H1 (cell line): ENCODE data around the gene MEX3D.

ENCODE experiments used
- BACH1 ChIP-seq: IDR thresholded peaks from 2 replicates; pipeline ENCODE4 v1.6.1; 2012; ENCODE audit warnings: low read length, improper control_type of control experiment
- CBX5 ChIP-seq: fragments of 300-800, 300-1000 bp; sonication (generic); IDR thresholded peaks from 2 replicates; pipeline ENCODE4 v1.7.1; 2016; ENCODE audit warnings: antibody characterized with exemption, low read length, low read depth
- CREB1 ChIP-seq: IDR thresholded peaks from 2 replicates; pipeline ENCODE4 v1.6.1; 2012; ENCODE audit warnings: inconsistent platforms
- EGR1 ChIP-seq: IDR thresholded peaks from 2 replicates; pipeline ENCODE4 v1.6.1; 2011; ENCODE audit warnings: low read depth, low read length, borderline replicate concordance
- EZH2 ChIP-seq: fragments of 200-600 bp; sonication (generic); IDR thresholded peaks from 2 replicates; pipeline ENCODE4 v1.7.1; 2012; ENCODE audit warnings: low read depth, mild to moderate bottlenecking, moderate library complexity, low read length, inconsistent platforms; ENCODE audit not compliant: severe bottlenecking
- JUN ChIP-seq: IDR thresholded peaks from 2 replicates; pipeline ENCODE4 v1.6.1; 2011; ENCODE audit warnings: low read depth, mild to moderate bottlenecking, improper control_type of control experiment, low read length
- PHF8 ChIP-seq: fragments of 200-600 bp; sonication (generic); conservative IDR thresholded peaks from 2 replicates; pipeline ENCODE4 v1.7.1; 2012; ENCODE audit warnings: low read depth, mild to moderate bottlenecking, inconsistent platforms, low read length, moderate library complexity
- POLR2AphosphoS5 ChIP-seq: IDR thresholded peaks from 2 replicates; pipeline ENCODE4 v1.6.1; 2011; ENCODE audit warnings: low read depth, low read length
- RAD21 ChIP-seq, 2 experiments: IDR thresholded peaks in 1 of 2; conservative IDR thresholded peaks in 1 of 2; 2 replicates each; pipeline ENCODE4 v1.6.1; 2011; ENCODE audit warnings: low read depth in 2 of 2, low read length in 2 of 2, improper control_type of control experiment in 1 of 2, inconsistent platforms in 1 of 2, mild to moderate bottlenecking in 1 of 2, moderate library complexity in 1 of 2
- RBBP5 ChIP-seq: IDR thresholded peaks from 2 replicates; pipeline ENCODE4 v1.7.1; 2012; ENCODE audit warnings: low read depth, mild to moderate bottlenecking, inconsistent platforms, low read length, moderate library complexity, borderline replicate concordance
- RFX5 ChIP-seq: IDR thresholded peaks from 2 replicates; pipeline ENCODE4 v1.6.1; 2011; ENCODE audit warnings: low read depth, low read length, improper control_type of control experiment, borderline replicate concordance
- SRF ChIP-seq: IDR thresholded peaks from 2 replicates; pipeline ENCODE4 v1.6.1; 2011; ENCODE audit warnings: mild to moderate bottlenecking, low read depth, low read length, moderate library complexity
- TF ChIP-seq, protein P1 (sequence below), 3 experiments: IDR thresholded peaks; 1 replicate in 2 of 3; 2 replicates in 1 of 3; pipeline versions ENCODE4 v1.5.1 to v1.6.1; 2011; ENCODE audit warnings: low read length in 3 of 3, mild to moderate bottlenecking in 3 of 3, inconsistent platforms in 2 of 3, low read depth in 1 of 3, moderate library complexity in 1 of 3; ENCODE audit not compliant: insufficient read depth in 1 of 3; ENCODE audit errors: control extremely low read depth in 1 of 3
- TF ChIP-seq, protein P2 (sequence below): IDR thresholded peaks from 2 replicates; pipeline ENCODE4 v1.6.1; 2011; ENCODE audit warnings: low read depth, mild to moderate bottlenecking, low read length; ENCODE audit not compliant: insufficient read depth

DNA sequence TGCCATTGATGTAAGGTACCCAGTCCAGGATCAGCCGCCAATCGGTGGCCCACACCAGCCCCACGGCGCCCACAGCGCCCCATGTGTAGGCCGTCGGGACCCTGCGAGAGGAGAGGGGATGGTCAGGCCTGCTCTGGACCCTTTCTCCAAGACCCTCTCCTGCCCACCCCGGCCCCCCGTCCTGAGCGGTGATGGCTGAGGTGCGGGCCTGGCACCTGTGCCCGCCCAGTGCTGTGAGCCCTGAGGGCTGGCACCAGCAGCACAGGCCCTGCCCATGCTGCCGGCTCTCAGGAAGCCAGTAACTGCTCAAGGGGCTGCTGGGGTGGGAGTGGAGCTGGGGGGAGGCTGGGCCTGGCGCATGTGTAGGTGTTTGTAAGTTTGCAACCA is 31.3 kb upstream of the MEX3D start:
- TF ChIP-seq POLR2AphosphoS5, result no peak
- TF ChIP-seq, protein P1, sequence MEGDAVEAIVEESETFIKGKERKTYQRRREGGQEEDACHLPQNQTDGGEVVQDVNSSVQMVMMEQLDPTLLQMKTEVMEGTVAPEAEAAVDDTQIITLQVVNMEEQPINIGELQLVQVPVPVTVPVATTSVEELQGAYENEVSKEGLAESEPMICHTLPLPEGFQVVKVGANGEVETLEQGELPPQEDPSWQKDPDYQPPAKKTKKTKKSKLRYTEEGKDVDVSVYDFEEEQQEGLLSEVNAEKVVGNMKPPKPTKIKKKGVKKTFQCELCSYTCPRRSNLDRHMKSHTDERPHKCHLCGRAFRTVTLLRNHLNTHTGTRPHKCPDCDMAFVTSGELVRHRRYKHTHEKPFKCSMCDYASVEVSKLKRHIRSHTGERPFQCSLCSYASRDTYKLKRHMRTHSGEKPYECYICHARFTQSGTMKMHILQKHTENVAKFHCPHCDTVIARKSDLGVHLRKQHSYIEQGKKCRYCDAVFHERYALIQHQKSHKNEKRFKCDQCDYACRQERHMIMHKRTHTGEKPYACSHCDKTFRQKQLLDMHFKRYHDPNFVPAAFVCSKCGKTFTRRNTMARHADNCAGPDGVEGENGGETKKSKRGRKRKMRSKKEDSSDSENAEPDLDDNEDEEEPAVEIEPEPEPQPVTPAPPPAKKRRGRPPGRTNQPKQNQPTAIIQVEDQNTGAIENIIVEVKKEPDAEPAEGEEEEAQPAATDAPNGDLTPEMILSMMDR (IDR thresholded peaks at IDR 0.05; ENCODE audit: control extremely low read depth in 1 of 3, insufficient read depth in 1 of 3, low read depth in 1 of 3, low read length in 3 of 3), result no peak
- no peak for TF ChIP-seq EZH2
- TF ChIP-seq RFX5, result no peak
- TF ChIP-seq JUN, result no peak
- TF ChIP-seq SRF, result no peak
- TF ChIP-seq RBBP5, result no peak
- no peak for TF ChIP-seq PHF8
- TF ChIP-seq CREB1, result no peak
- TF ChIP-seq EGR1, result no peak
- no peak for TF ChIP-seq RAD21 (IDR thresholded peaks at IDR 0.05 in 1 of 2, conservative IDR thresholded peaks at IDR 0.05 in 1 of 2; ENCODE audit: low read depth in 2 of 2, low read length in 2 of 2)
- no peak for TF ChIP-seq CBX5
- no peak for TF ChIP-seq BACH1
- TF ChIP-seq, protein P2, sequence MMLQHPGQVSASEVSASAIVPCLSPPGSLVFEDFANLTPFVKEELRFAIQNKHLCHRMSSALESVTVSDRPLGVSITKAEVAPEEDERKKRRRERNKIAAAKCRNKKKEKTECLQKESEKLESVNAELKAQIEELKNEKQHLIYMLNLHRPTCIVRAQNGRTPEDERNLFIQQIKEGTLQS, result no peak
